HG03432 (cell line): ENCODE measurements around the gene FAHD2A.
"Not testable (repeated sequence)": the region's sequence is repeated elsewhere in the genome, so short reads cannot be mapped to it uniquely, and the experiment has no call there.

Experiments used
- ATAC-seq: cut with Tn5 transposase; IDR thresholded peaks from one replicate; pipeline ENCODE4 v1.9.1; 2021; ENCODE audit warnings: mild to moderate bottlenecking, moderate library complexity; ENCODE audit not compliant: unreplicated experiment

FAHD2A gene

GRCh38 chr2:95375532-95376150, 26.9 kb upstream of the FAHD2A start:
- no peak for ATAC-seq

GRCh38 chr2:95376311-95377215, 25.9 kb upstream of the FAHD2A start:
- ATAC-seq, result no peak

- ATAC-seq, result no peak
These were observed 25.0 kb upstream of the FAHD2A start for GRCh38 chr2:95377216-95378123.

- ATAC-seq, result not testable (repeated sequence)
These were observed 24.2 kb upstream of the FAHD2A start for GRCh38 chr2:95378281-95378680.

- ATAC-seq, result no peak
These were observed 23.1 kb upstream of the FAHD2A start for GRCh38 chr2:95379371-95379831.

GRCh38 chr2:95380280-95380679, 22.2 kb upstream of the FAHD2A start:
- ATAC-seq, result no peak

- ATAC-seq, result no peak
These were observed 21.8 kb upstream of the FAHD2A start for GRCh38 chr2:95380731-95381130.

GRCh38 chr2:95381212-95382191, 21.0 kb upstream of the FAHD2A start:
- ATAC-seq, result no peak

GRCh38 chr2:95382192-95382591, 20.3 kb upstream of the FAHD2A start:
- no peak for ATAC-seq

- no peak for ATAC-seq
These were observed 19.5 kb upstream of the FAHD2A start for GRCh38 chr2:95382686-95383634.

- no peak for ATAC-seq
These were observed 18.9 kb upstream of the FAHD2A start for GRCh38 chr2:95383635-95384027.

GRCh38 chr2:95384854-95385569, 17.5 kb upstream of the FAHD2A start:
- ATAC-seq, result no peak

- ATAC-seq, result no peak
These were observed 16.9 kb upstream of the FAHD2A start for GRCh38 chr2:95385570-95385984.

- no peak for ATAC-seq
These were observed 16.5 kb upstream of the FAHD2A start for GRCh38 chr2:95386031-95386430.

GRCh38 chr2:95387358-95387757, 15.2 kb upstream of the FAHD2A start:
- no peak for ATAC-seq

GRCh38 chr2:95388091-95388692, 14.3 kb upstream of the FAHD2A start:
- ATAC-seq, result no peak

- peak; percentile 10 for ATAC-seq
These were observed 13.7 kb upstream of the FAHD2A start for GRCh38 chr2:95388856-95389244.
